GM23338 (cell line): ENCODE measurements around the gene ZNF229. TPM values are rescaled to one million over a fixed set of nuclear protein-coding genes. Genes with fewer than 3 reads are reported as not detected.

Source experiments
- ATAC-seq: fragments of 200-7000 bp; cut with Tn5 transposase; 3 replicates; pipeline ENCODE4 v1.9.1; 2020
- DNase-seq: peaks from one replicate; pipeline ENCODE4 v3.0.0-alpha.2; 2015; ENCODE audit warnings: low spot score
- H2AFZ ChIP-seq: fragments of 200-600 bp; sonication (generic); 2 replicates; pipeline ENCODE4 v1.8.0; 2016; ENCODE audit warnings: antibody characterized with exemption, mild to moderate bottlenecking, moderate library complexity
- H3F3A ChIP-seq: fragments of 200-600 bp; sonication (generic); replicated peaks from 2 replicates; pipeline ENCODE4 v1.8.0; 2017; ENCODE audit warnings: antibody characterized with exemption, mixed run types, low read depth
- H3K27ac ChIP-seq: fragments of 200-600 bp; sonication (generic); 2 replicates; pipeline ENCODE4 v1.6.1; 2016; ENCODE audit warnings: low read depth
- H3K27me3 ChIP-seq: fragments of 200-600 bp; sonication (generic); 2 replicates; pipeline ENCODE4 v1.8.0; 2016; ENCODE audit warnings: mild to moderate bottlenecking, mixed run types, moderate library complexity; ENCODE audit not compliant: insufficient read depth
- H3K36me3 ChIP-seq: fragments of 200-600 bp; sonication (generic); 2 replicates; pipeline ENCODE4 v1.8.0; 2016; ENCODE audit warnings: mild to moderate bottlenecking; ENCODE audit not compliant: insufficient read depth
- H3K4me1 ChIP-seq: fragments of 200-600 bp; sonication (generic); 2 replicates; pipeline ENCODE4 v1.8.0; 2016; ENCODE audit warnings: mild to moderate bottlenecking, moderate library complexity; ENCODE audit not compliant: insufficient read depth
- H3K4me2 ChIP-seq: fragments of 200-600 bp; sonication (generic); 2 replicates; pipeline ENCODE4 v1.7.1; 2017; ENCODE audit warnings: mixed run types
- H3K4me3 ChIP-seq: fragments of 200-600 bp; sonication (generic); 2 replicates; pipeline ENCODE4 v1.6.1; 2016; ENCODE audit warnings: mixed run types
- H3K79me2 ChIP-seq: fragments of 200-600 bp; sonication (generic); replicated peaks from 2 replicates; pipeline ENCODE4 v1.8.0; 2017; ENCODE audit warnings: mild to moderate bottlenecking; ENCODE audit not compliant: insufficient read depth
- H3K9me2 ChIP-seq: fragments of 200-600 bp; sonication (generic); 2 replicates; pipeline ENCODE4 v1.8.0; 2017; ENCODE audit not compliant: insufficient read depth
- H4K20me1 ChIP-seq: fragments of 200-600 bp; sonication (generic); replicated peaks from 2 replicates; pipeline ENCODE4 v1.8.0; 2017; ENCODE audit warnings: mild to moderate bottlenecking; ENCODE audit not compliant: insufficient read depth
- H3K27ac Mint-ChIP-seq: 2 replicates; pipeline ENCODE4 v1.8.0; 2020; ENCODE audit warnings: inconsistent platforms, mild to moderate bottlenecking, moderate library complexity, mixed read lengths
- H3K27me3 Mint-ChIP-seq: 3 replicates; pipeline ENCODE4 v1.8.0; 2022; ENCODE audit warnings: low read depth, mild to moderate bottlenecking, moderate library complexity, mixed read lengths, inconsistent platforms; ENCODE audit not compliant: insufficient read depth, poor library complexity
- H3K36me3 Mint-ChIP-seq: 3 replicates; pipeline ENCODE4 v1.8.0; 2021; ENCODE audit warnings: low read depth, mild to moderate bottlenecking, inconsistent platforms, moderate library complexity, mixed read lengths
- H3K4me1 Mint-ChIP-seq: 3 replicates; pipeline ENCODE4 v1.8.0; 2020; ENCODE audit warnings: mild to moderate bottlenecking, inconsistent platforms, mixed read lengths
- H3K4me3 Mint-ChIP-seq: 3 replicates; pipeline ENCODE4 v1.8.0; 2021; ENCODE audit warnings: moderate library complexity, mild to moderate bottlenecking, inconsistent platforms, mixed read lengths
- H3K9me3 Mint-ChIP-seq: 3 replicates; pipeline ENCODE4 v1.8.0; 2020; ENCODE audit warnings: moderate library complexity, mild to moderate bottlenecking, inconsistent platforms, mixed read lengths
- CREB1 ChIP-seq: fragments of 250-450 bp; sonication (Bioruptor Pico); IDR thresholded peaks from 2 replicates; pipeline ENCODE4 v1.5.0; 2020; ENCODE audit warnings: low read depth, mild to moderate bottlenecking, moderate library complexity
- CTCF ChIP-seq, 2 experiments: fragments of 200-600 bp in 1 of 2; sonication (generic) in 1 of 2; conservative IDR thresholded peaks; 2 replicates each; pipeline versions ENCODE4 v1.5.1 to v1.6.1; 2016 to 2017; ENCODE audit warnings: antibody characterized with exemption in 2 of 2, low read depth in 2 of 2, mild to moderate bottlenecking in 2 of 2, moderate library complexity in 1 of 2
- ETS1 ChIP-seq: IDR thresholded peaks from 2 replicates; pipeline ENCODE4 v1.6.1; 2016; ENCODE audit warnings: antibody characterized with exemption
- EZH2 ChIP-seq: fragments of 200-600 bp; sonication (generic); IDR thresholded peaks from one replicate; pipeline ENCODE4 v1.8.0; 2017; ENCODE audit warnings: antibody characterized with exemption, mild to moderate bottlenecking, low read depth; ENCODE audit not compliant: unreplicated experiment
- EZH2phosphoT487 ChIP-seq: fragments of 200-600 bp; sonication (generic); IDR thresholded peaks from one replicate; pipeline ENCODE4 v1.8.1; 2018; ENCODE audit warnings: antibody characterized with exemption; ENCODE audit not compliant: unreplicated experiment
- JUNB ChIP-seq: IDR thresholded peaks from one replicate; pipeline ENCODE4 v1.6.1; 2016; ENCODE audit warnings: antibody characterized with exemption; ENCODE audit not compliant: unreplicated experiment
- NANOG ChIP-seq: IDR thresholded peaks from 2 replicates; pipeline ENCODE4 v1.6.1; 2016; ENCODE audit warnings: antibody characterized with exemption, borderline replicate concordance
- POLR2AphosphoS5 ChIP-seq: IDR thresholded peaks from 2 replicates; pipeline ENCODE4 v1.6.1; 2016; ENCODE audit warnings: antibody characterized with exemption, low read depth
- REST ChIP-seq: IDR thresholded peaks from one replicate; pipeline ENCODE4 v1.6.1; 2018; ENCODE audit warnings: antibody characterized with exemption; ENCODE audit not compliant: unreplicated experiment
- STAT1 ChIP-seq: IDR thresholded peaks from one replicate; pipeline ENCODE4 v1.6.1; 2016; ENCODE audit warnings: antibody characterized with exemption; ENCODE audit not compliant: unreplicated experiment
- ZNF114 ChIP-seq: fragments of 250-450 bp; sonication (Bioruptor Pico); IDR thresholded peaks from 2 replicates; pipeline ENCODE4 v1.5.0; 2020; ENCODE audit warnings: mild to moderate bottlenecking, moderate library complexity
- ZNF331 ChIP-seq: fragments of 250-450 bp; sonication (Bioruptor Pico); IDR thresholded peaks from 2 replicates; pipeline ENCODE4 v1.5.0; 2020; ENCODE audit warnings: low read depth, mild to moderate bottlenecking, moderate library complexity
- ZNF462 ChIP-seq: fragments of 250-450 bp; sonication (Bioruptor Pico); IDR thresholded peaks from 2 replicates; pipeline ENCODE4 v1.5.0; 2020; ENCODE audit warnings: mild to moderate bottlenecking, moderate library complexity
- polyA plus RNA-seq: library from polyadenylated mRNA; unstranded; fragments of >200 nt; fragmentation: Nextera tagmentation; extraction: Ambion mirVana; gene quantifications from 2 replicates; pipeline ENCODE4 v1.2.1, GENCODE V29; 2016
- total RNA-seq: library from RNA; depleted of rRNA; stranded (reverse); fragments of >200 nt; shearing (Covaris generic); gene quantifications from 2 replicates; pipeline ENCODE4 v1.2.3, GENCODE V29; 2014

The ZNF229 gene
- total and polyA plus RNA-seq, 2 experiments from 2014 or later, result 2.6 to 5.2 TPM

GRCh38 chr19:44455100-44455499 is 6.8 kb upstream of the ZNF229 start:
- no peak for ATAC-seq
- Histone ChIP-seq H4K20me1 (no peaks in the 10 kb centered on the region), H3K79me2 (no peaks in the 10 kb centered on the region), H3K27ac (no peak overlapping the region), H3K4me3 (no peak overlapping the region), H3K9me2 (no peaks in the 10 kb centered on the region), H2AFZ (no peak overlapping the region), H3F3A (no peaks in the 10 kb centered on the region), H3K27me3 (no peaks in the 10 kb centered on the region), H3K36me3 (no peaks in the 10 kb centered on the region), H3K4me2 (no peak overlapping the region), H3K4me1 (no peaks in the 10 kb centered on the region)
- Mint-ChIP-seq H3K36me3 (peaks cover 37% of the 10 kb centered on the region), H3K4me3 (no peak overlapping the region), H3K4me1 (no peaks in the 10 kb centered on the region), H3K9me3 (peaks cover 50% of the 10 kb centered on the region), H3K27ac (no peak overlapping the region), H3K27me3 (peaks cover 15% of the 10 kb centered on the region)
- TF ChIP-seq ZNF462 (CRISPR knock-in tag) (no peak), CTCF (conservative IDR thresholded peaks at IDR 0.05; ENCODE audit: low read depth in 2 of 2) (no peak), NANOG (no peak), EZH2phosphoT487 (no peak), ETS1 (no peak), STAT1 (no peak), ZNF114 (CRISPR knock-in tag) (no peak), ZNF331 (CRISPR knock-in tag) (no peak), JUNB (no peak), REST (no peak), POLR2AphosphoS5 (no peak), CREB1 (CRISPR knock-in tag) (no peak), EZH2 (no peak)
- DNase-seq, result no peak
